Neural cell (in vitro differentiated cells): ENCODE data around the gene RBMY1D. TPM values are rescaled to one million over a fixed set of nuclear protein-coding genes. Genes with fewer than 3 reads are reported as not detected.
"Not testable (repeated sequence)": the region's sequence is repeated elsewhere in the genome, so short reads cannot be mapped to it uniquely, and the experiment has no call there.

Experiments used
- H2AFZ ChIP-seq: fragments of 200-600, 300-800 bp; sonication (generic), shearing (Covaris generic); 2 replicates; pipeline ENCODE4 v1.6.0; 2014; ENCODE audit warnings: low read depth, mild to moderate bottlenecking, antibody characterized with exemption, low read length, moderate library complexity
- H3F3A ChIP-seq: fragments of 200-600 bp; shearing (Covaris generic); 2 replicates; pipeline ENCODE4 v1.6.1; 2016; ENCODE audit warnings: mild to moderate bottlenecking, moderate library complexity, mixed read lengths, antibody characterized with exemption, low read length; ENCODE audit not compliant: insufficient read depth, poor library complexity, severe bottlenecking
- H3K27ac ChIP-seq: fragments of 200-600, 300-800 bp; sonication (generic), shearing (Covaris generic); 2 replicates; pipeline ENCODE4 v1.5.1; 2014; ENCODE audit warnings: mild to moderate bottlenecking, low read length, moderate library complexity
- H3K27me3 ChIP-seq: fragments of 300-800, 200-600 bp; sonication (generic), shearing (Covaris generic); 2 replicates; pipeline ENCODE4 v1.6.0; 2014; ENCODE audit warnings: mild to moderate bottlenecking, low read depth, low read length, moderate library complexity; ENCODE audit not compliant: insufficient read depth
- H3K36me3 ChIP-seq: fragments of 300-800, 200-600 bp; sonication (generic), shearing (Covaris generic); 2 replicates; pipeline ENCODE4 v1.5.1; 2014; ENCODE audit warnings: mild to moderate bottlenecking, antibody characterized with exemption, low read length, moderate library complexity; ENCODE audit not compliant: insufficient read depth
- H3K4me2 ChIP-seq: fragments of 300-800, 200-600 bp; sonication (generic), shearing (Covaris generic); 2 replicates; pipeline ENCODE4 v1.6.0; 2014; ENCODE audit warnings: mild to moderate bottlenecking, low read length
- H3K4me3 ChIP-seq: fragments of 300-800, 200-600 bp; sonication (generic), shearing (Covaris generic); 2 replicates; pipeline ENCODE4 v1.5.1; 2014; ENCODE audit warnings: mild to moderate bottlenecking, low read length, moderate library complexity
- H3K79me2 ChIP-seq: fragments of 200-600 bp; shearing (Covaris generic); replicated peaks from 2 replicates; pipeline ENCODE4 v1.6.0; 2014; ENCODE audit warnings: mild to moderate bottlenecking, low read length, moderate library complexity; ENCODE audit not compliant: insufficient read depth
- H3K9ac ChIP-seq: fragments of 300-800, 200-600 bp; sonication (generic), shearing (Covaris generic); 2 replicates; pipeline ENCODE4 v1.6.1; 2016; ENCODE audit warnings: mild to moderate bottlenecking, low read length, mixed read lengths
- H3K9me2 ChIP-seq: fragments of 200-600 bp; shearing (Covaris generic); 2 replicates; pipeline ENCODE4 v1.6.1; 2016; ENCODE audit warnings: mild to moderate bottlenecking, low read length, mixed read lengths; ENCODE audit not compliant: insufficient read depth
- H3K9me3 ChIP-seq: fragments of 200-600, 300-800 bp; sonication (generic), shearing (Covaris generic); 2 replicates; pipeline ENCODE4 v1.6.1; 2016; ENCODE audit warnings: mild to moderate bottlenecking, mixed run types, low read length, moderate library complexity, mixed read lengths
- H4K20me1 ChIP-seq: fragments of 200-600 bp; shearing (Covaris generic); 2 replicates; pipeline ENCODE4 v1.6.1; 2016; ENCODE audit warnings: mild to moderate bottlenecking, mixed run types; ENCODE audit not compliant: insufficient read depth
- CTCF ChIP-seq: fragments of 450-650 bp; IDR thresholded peaks from 2 replicates; pipeline ENCODE4 v1.5.1; 2014; ENCODE audit warnings: antibody characterized with exemption, mild to moderate bottlenecking, moderate library complexity; ENCODE audit not compliant: poor library complexity, severe bottlenecking
- EP300 ChIP-seq: fragments of 450-650 bp; conservative IDR thresholded peaks from 2 replicates; pipeline ENCODE4 v1.6.1; 2014; ENCODE audit warnings: antibody characterized with exemption, mild to moderate bottlenecking, moderate library complexity; ENCODE audit not compliant: poor library complexity, severe bottlenecking
- EZH2 ChIP-seq: fragments of 200-600, 300-800 bp; shearing (Covaris generic), sonication (generic); IDR thresholded peaks from 2 replicates; pipeline ENCODE4 v1.6.1; 2014; ENCODE audit warnings: antibody characterized with exemption, low read length, borderline replicate concordance, mild to moderate bottlenecking; ENCODE audit not compliant: insufficient read depth, poor library complexity, severe bottlenecking
- MXI1 ChIP-seq: fragments of 450-650 bp; conservative IDR thresholded peaks from 2 replicates; pipeline ENCODE4 v1.6.1; 2014; ENCODE audit warnings: antibody characterized with exemption, mild to moderate bottlenecking; ENCODE audit not compliant: poor library complexity, severe bottlenecking
- POLR2AphosphoS5 ChIP-seq: IDR thresholded peaks from 2 replicates; pipeline ENCODE4 v1.6.1; 2012
- RAD21 ChIP-seq: fragments of 450-650 bp; conservative IDR thresholded peaks from 2 replicates; pipeline ENCODE4 v1.6.1; 2014; ENCODE audit warnings: antibody characterized with exemption, mild to moderate bottlenecking, moderate library complexity
- REST ChIP-seq: IDR thresholded peaks from 2 replicates; pipeline ENCODE4 v1.6.1; 2012; ENCODE audit warnings: borderline replicate concordance
- SMC3 ChIP-seq: fragments of 450-650 bp; conservative IDR thresholded peaks from 2 replicates; pipeline ENCODE4 v1.6.1; 2014; ENCODE audit warnings: antibody characterized with exemption, mild to moderate bottlenecking, moderate library complexity; ENCODE audit not compliant: poor library complexity
- TAF1 ChIP-seq: IDR thresholded peaks from 2 replicates; pipeline ENCODE4 v1.6.1; 2012; ENCODE audit warnings: low read depth
- polyA minus RNA-seq: library from RNA; depleted of rRNA, polyadenylated mRNA; stranded (reverse); fragments of >200 nt; gene quantifications from 2 replicates; pipeline ENCODE4 v1.2.3, GENCODE V29; 2014
- polyA plus RNA-seq: library from polyadenylated mRNA; depleted of rRNA; stranded (reverse); fragments of >200 nt; gene quantifications from 2 replicates; pipeline ENCODE4 v1.2.3, GENCODE V29; 2014

Gene RBMY1D
- polyA plus RNA-seq (not detected in 2 replicates), polyA minus RNA-seq (not detected in 2 replicates)

DNA sequence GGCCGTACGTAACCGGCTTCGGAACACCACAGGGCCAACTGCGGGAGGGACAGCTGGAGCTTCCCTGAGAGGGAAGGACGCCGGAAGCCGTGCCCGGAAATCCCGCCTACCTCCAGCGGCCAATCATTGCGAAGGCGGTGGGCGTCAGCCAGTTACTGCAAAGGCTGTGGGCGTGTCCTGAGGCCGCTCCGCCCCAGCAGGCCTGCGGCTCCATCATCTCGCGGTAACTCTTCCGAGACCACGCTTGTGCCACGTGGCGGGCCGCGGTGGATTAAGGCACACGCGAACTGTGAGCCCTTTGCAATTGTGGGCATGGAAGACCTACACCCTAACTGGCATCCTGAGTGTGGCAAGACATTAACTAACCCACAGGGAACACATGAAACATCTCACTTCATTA is at the start of gene RBMY1D:
Gene RBMY1D (minus strand): TSS at position 101 of the 400 bp plus-strand sequence. CDS start 2,013 bp downstream, outside the sequence.
- H3K4me2 ChIP-seq, H3K9me3 ChIP-seq, H3K4me3 ChIP-seq, H2AFZ ChIP-seq, H3K36me3 ChIP-seq, H3K9me2 ChIP-seq, H3K9ac ChIP-seq, H4K20me1 ChIP-seq, H3K27ac ChIP-seq, H3K27me3 ChIP-seq, H3K79me2 ChIP-seq, H3F3A ChIP-seq: not testable (repeated sequence)

- H3K9ac ChIP-seq, H3F3A ChIP-seq, H3K4me2 ChIP-seq, H4K20me1 ChIP-seq, H3K9me3 ChIP-seq, H3K27ac ChIP-seq, H2AFZ ChIP-seq, H3K36me3 ChIP-seq, H3K79me2 ChIP-seq, H3K9me2 ChIP-seq, H3K4me3 ChIP-seq, H3K27me3 ChIP-seq: not testable (repeated sequence)
Observed at GRCh38 chrY:21917932-21918331, 23.6 kb upstream of the RBMY1D start, which contains the start of gene RBMY1E. Gene RBMY1E, minus strand, starts transcription at chrY:21918032. Its CDS starts 1,978 bp downstream, at chrY:21916054.

GRCh38 chrY:21869407-21870076 is 24.8 kb downstream of the RBMY1D start:
- not testable (repeated sequence) for H3K36me3 ChIP-seq, H3K4me3 ChIP-seq, H3K9me3 ChIP-seq, H3K4me2 ChIP-seq, H3K9ac ChIP-seq, H3K27ac ChIP-seq, H3K79me2 ChIP-seq, H2AFZ ChIP-seq, H4K20me1 ChIP-seq, H3F3A ChIP-seq, H3K27me3 ChIP-seq, H3K9me2 ChIP-seq

- Histone ChIP-seq H3K79me2 (no peaks in the 10 kb centered on the region), H3K36me3 (no peaks in the 10 kb centered on the region), H4K20me1 (no peaks in the 10 kb centered on the region), H3K9ac (no peak overlapping the region), H3K9me2 (no peaks in the 10 kb centered on the region), H3K4me3 (no peak overlapping the region), H3F3A (no peaks in the 10 kb centered on the region), H3K4me2 (no peak overlapping the region), H2AFZ (no peak overlapping the region), H3K27ac (no peak overlapping the region), H3K27me3 (no peaks in the 10 kb centered on the region), H3K9me3 (no peaks in the 10 kb centered on the region)
- no peak for TF ChIP-seq MXI1
- no peak for TF ChIP-seq CTCF
- TF ChIP-seq TAF1, result no peak
- no peak for TF ChIP-seq RAD21
- no peak for TF ChIP-seq EZH2
- no peak for TF ChIP-seq REST
- TF ChIP-seq SMC3, result no peak
- no peak for TF ChIP-seq EP300
- TF ChIP-seq POLR2AphosphoS5, result no peak
Observed at GRCh38 chrY:21845481-21845880, 48.8 kb downstream of the RBMY1D start.
